ENCODE measurements around the gene ZNF496. TPM values are rescaled to one million over a fixed set of nuclear protein-coding genes. Genes with fewer than 3 reads are reported as not detected.

Gene ZNF496
- total RNA-seq, 4 donors from 2014 or later: 23.7 to 34.3 (median 33.3) TPM

GRCh38 chr1:247300491-247301175, 31.0 kb downstream of the ZNF496 start:
- H3K4me3 ChIP-seq: no peak overlapping the region
- peaks cover 28 to 72% (median 61%) of the 10 kb centered on the region in 4 donors for H3K36me3 ChIP-seq
- 95% methylated on average over 33 of the region's 47 CpGs for WGBS
- intact Hi-C loops (cut with DNase I): no loop called here
- H3K4me1 ChIP-seq: no peaks in the 10 kb centered on the region
- no peak for DNase-seq (ENCODE audit: extremely low spot score)
- no peak overlapping the region for H3K27ac ChIP-seq (replicated peaks in 1 of 4)
- H3K27me3 ChIP-seq: peaks cover 0 to 6% (median 0%) of the 10 kb centered on the region in 4 donors
- TF ChIP-seq POLR2A (IDR thresholded peaks at IDR 0.05; ENCODE audit: low read depth) (no peak), POLR2AphosphoS5 (IDR thresholded peaks at IDR 0.05) (no peak), CTCF (IDR thresholded peaks at IDR 0.05) (no peak), EP300 (IDR thresholded peaks at IDR 0.05) (no peak)
- H3K9me3 ChIP-seq: no peaks in the 10 kb centered on the region

DNA sequence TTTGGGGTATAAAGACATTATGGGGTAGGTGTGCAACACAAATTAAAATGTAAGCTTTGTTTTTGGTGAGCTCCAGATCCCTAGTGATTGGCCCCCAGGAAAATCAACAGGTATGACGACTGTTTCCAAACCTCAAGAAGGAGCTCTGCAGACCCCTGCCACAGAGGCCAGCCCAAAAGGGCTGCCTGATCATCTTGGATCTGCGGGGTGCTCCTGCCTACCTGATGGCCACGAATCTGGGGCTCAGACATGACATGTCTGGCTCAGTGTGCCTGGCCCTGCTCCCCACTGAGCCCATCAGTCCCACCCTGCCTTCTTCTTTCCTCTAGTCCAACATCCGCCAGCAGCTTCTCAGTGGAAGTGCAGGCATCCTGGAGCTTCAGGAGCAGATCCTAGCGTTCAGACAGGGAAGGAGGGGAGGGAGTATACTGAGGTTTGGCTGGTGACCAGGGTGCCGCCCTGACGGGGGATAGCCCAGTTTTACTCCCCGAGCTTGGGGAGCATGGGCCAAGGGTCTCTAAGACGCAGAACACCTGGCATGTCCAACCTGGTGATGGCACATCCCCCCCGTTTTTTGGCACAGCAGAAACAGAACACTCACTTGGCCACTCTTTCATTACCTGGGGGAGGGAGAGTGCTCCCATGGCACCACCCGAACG, 31.8 kb downstream of the ZNF496 start:
- peaks cover 21 to 64% (median 58%) of the 10 kb centered on the region in 4 donors for H3K36me3 ChIP-seq
- intact Hi-C loops (cut with DNase I): no loop called here
- no peak for TF ChIP-seq CTCF (IDR thresholded peaks at IDR 0.05)
- no peaks in the 10 kb centered on the region for H3K9me3 ChIP-seq
- no peak overlapping the region for H3K4me3 ChIP-seq
- no peaks in the 10 kb centered on the region for H3K4me1 ChIP-seq
- DNase-seq (ENCODE audit: extremely low spot score): no peak
- H3K27me3 ChIP-seq: peaks cover 0 to 11% (median 0%) of the 10 kb centered on the region in 4 donors
- 86% methylated on average over 10 of the region's 12 CpGs for WGBS
- H3K27ac ChIP-seq (replicated peaks in 1 of 4): no peak overlapping the region

DNA sequence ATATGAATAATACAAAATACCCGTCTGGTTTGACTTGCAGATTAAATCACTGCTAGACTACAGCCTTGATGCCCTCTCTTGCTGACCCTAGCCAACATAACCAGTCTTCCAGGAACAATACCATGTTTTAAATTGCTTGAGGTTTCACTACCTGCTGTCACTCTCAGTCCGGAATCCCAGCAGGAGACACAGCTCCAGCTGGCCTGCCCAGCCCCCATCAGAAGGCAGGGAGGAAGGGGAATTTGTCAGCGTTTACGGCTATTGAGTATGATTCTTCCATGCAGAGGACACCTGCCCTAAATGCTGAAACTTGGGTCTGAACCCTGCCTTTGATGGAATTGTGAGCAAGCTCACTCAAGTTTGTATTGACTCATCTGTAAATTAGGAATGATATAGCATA, 33.0 kb downstream of the ZNF496 start:
- Histone ChIP-seq H3K4me1 (no peaks in the 10 kb centered on the region), H3K27ac (replicated peaks in 1 of 4) (no peak overlapping the region), H3K27me3 (peaks cover 0 to 20% (median 0%) of the 10 kb centered on the region in 4 donors), H3K4me3 (no peak overlapping the region), H3K9me3 (no peaks in the 10 kb centered on the region), H3K36me3 (peaks cover 19 to 52% (median 47%) of the 10 kb centered on the region in 4 donors)
- DNase-seq (ENCODE audit: extremely low spot score): no peak
- 77% methylated on average over 4 of the region's 4 CpGs for WGBS
- TF ChIP-seq EP300 (IDR thresholded peaks at IDR 0.05) (no peak), POLR2A (IDR thresholded peaks at IDR 0.05; ENCODE audit: low read depth) (no peak), CTCF (IDR thresholded peaks at IDR 0.05) (no peak), POLR2AphosphoS5 (IDR thresholded peaks at IDR 0.05) (no peak)
- intact Hi-C loops (cut with DNase I): no loop called here

- DNase-seq (ENCODE audit: extremely low spot score): no peak
- H3K9me3 ChIP-seq: no peaks in the 10 kb centered on the region
- intact Hi-C loops (cut with DNase I): no loop called here
- H3K4me1 ChIP-seq: no peaks in the 10 kb centered on the region
- no peak overlapping the region for H3K27ac ChIP-seq (replicated peaks in 1 of 4)
- 84% methylated on average over 6 of the region's 6 CpGs for WGBS
- TF ChIP-seq EP300 (IDR thresholded peaks at IDR 0.05): no peak
- TF ChIP-seq POLR2A (IDR thresholded peaks at IDR 0.05; ENCODE audit: low read depth): no peak
- TF ChIP-seq POLR2AphosphoS5 (IDR thresholded peaks at IDR 0.05): no peak
- TF ChIP-seq CTCF (IDR thresholded peaks at IDR 0.05): no peak
- peaks cover 0 to 24% (median 0%) of the 10 kb centered on the region in 4 donors for H3K27me3 ChIP-seq
- peaks cover 15 to 46% (median 43%) of the 10 kb centered on the region in 4 donors for H3K36me3 ChIP-seq
- no peak overlapping the region for H3K4me3 ChIP-seq
These were observed 33.6 kb downstream of the ZNF496 start for GRCh38 chr1:247298124-247298481.

Data from esophagus muscularis mucosa (tissue), 4 donors.